ENCODE data around the gene NEGR1.

Gene NEGR1

DNA sequence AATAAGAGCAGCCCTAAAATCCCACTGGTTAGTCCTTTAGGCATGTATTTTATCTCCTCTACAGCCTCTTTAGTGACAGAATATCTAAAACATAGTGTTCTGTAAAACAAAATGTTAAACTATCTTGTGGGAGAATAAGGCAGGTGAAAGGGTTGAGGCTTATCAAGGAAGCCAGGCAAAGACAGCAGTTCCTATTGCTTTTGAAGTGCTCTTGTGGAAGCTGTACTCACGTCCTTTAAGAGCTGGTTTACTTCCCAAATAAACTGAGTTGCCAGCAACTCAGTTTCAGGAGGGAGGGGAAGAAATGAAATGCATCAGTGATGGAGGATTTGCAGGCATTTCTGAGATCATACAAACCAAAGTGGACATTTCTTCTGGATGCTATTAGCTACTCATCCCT, 671.9 kb downstream of the NEGR1 start:
- no peak for DNase-seq

DNA sequence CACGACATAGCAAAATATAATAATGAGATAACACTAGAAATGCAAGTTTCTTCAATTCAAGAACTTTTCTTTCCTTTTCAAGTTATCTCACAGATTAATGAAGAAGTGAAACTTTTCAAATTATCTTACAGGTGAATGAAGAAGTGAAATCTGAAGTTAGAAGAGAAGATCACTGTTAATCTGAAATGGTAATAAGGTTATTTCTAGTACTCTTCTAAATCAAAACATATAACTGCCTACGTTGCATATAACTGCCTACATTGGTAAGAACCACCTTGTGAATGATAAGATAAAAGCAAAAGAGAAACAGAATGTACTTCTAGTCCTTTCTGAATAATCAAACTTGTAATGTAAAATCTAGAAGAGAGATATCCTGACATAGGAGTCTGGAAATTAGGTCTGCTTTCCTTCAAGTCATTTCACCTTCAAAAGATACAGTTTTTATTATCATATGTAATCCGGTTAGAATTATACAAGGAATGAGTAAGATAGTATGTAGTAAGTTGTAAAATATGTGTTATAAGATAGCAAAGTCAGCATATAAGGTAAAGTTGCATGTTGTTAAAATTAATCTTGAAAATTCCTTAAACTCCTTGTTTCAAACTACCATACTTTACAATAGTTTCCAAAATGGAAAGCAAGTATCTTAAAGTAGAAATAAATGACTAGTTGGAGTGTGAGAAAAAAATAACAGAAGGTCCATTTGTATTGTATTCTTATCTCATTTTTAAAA, 679.1 kb downstream of the NEGR1 start:
- no peak for DNase-seq

DNA sequence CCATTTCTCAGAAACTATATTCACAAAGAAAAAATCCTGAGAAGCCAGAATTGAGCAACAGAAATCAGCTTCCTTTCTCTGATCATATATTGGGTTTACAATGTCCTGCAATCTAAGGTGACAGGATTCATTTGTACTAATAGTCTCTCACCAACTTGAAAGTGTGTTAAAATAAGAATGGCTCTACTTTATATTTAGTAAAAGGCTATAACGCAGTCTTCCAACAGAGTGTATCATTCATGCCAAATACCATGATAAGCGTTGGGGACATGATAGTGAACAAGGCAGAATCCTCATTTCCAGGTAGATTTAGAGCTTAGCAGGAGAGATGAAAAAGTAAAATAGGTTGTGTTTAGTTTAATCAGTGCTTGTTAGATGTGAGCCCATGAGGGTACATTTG, 682.3 kb downstream of the NEGR1 start:
- DNase-seq: no peak

- no peak for DNase-seq
These were observed 683.0 kb downstream of the NEGR1 start for GRCh38 chr1:71599306-71599705.

DNA sequence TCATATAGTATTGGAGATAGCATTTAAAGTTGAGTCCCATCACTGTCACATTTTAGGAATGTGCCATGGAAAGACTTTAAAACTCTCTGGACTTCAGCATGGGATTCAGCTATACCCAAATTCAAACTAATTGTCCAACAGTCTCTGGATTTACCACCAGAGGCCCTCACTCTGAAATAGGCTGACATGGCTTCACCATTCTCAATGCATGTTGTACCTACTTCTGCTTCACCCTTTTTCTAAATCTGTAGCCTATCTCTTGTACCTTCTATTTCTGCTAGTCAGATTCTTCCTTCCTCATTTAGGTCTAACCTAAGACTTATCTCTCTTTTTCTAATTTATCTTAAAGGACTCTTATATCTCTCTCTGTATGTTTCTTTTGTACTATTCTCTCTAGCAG, 688.8 kb downstream of the NEGR1 start:
- DNase-seq: no peak

GRCh38 chr1:71592646-71593274, 689.6 kb downstream of the NEGR1 start:
- no peak for DNase-seq

DNA sequence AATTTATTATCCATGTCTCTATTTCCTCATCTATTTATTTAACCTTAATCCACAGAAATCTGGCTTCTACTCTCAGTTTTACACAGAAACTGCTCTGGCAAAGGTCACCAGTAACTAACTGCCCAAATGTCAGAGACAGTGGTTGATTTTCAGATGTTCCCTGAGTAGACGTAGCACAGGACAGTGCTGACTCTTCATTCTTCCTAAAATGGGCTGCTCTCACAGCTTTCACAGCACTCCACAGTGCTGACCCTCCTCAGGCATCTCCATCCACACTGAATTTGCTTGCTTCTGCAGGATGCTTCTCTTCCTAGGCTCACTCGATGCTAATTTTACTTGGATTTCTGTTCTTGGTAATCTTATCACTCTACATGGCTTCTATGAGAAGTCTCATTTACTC, 693.3 kb downstream of the NEGR1 start:
- DNase-seq: no peak

GRCh38 chr1:71587961-71588360, 694.4 kb downstream of the NEGR1 start:
- no peak for DNase-seq

- DNase-seq: no peak
These were observed 696.3 kb downstream of the NEGR1 start for GRCh38 chr1:71586030-71586429.

DNA sequence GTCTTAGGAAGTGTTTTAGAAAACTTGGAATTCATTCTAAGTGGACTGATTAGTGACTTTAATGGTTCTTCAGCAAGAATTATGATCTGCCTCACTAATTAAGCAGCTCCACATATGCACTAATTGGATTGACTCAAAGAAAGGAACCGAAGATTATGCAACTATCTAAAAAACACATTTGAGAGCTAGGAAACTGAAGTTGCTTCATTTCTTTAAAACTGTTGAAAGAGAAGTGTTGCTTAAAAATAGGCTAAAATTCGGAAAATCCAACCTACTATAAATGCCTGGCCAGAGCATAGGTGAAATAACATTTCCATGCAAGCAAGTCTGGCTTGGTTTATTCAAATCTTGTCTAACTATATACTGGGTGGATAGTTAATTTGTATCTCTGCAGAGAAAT, 698.6 kb downstream of the NEGR1 start:
- no peak for DNase-seq

- no peak for DNase-seq
These were observed 699.7 kb downstream of the NEGR1 start for GRCh38 chr1:71582673-71583072.

GRCh38 chr1:71577451-71578131, 704.7 kb downstream of the NEGR1 start:
- DNase-seq: no peak

DNA sequence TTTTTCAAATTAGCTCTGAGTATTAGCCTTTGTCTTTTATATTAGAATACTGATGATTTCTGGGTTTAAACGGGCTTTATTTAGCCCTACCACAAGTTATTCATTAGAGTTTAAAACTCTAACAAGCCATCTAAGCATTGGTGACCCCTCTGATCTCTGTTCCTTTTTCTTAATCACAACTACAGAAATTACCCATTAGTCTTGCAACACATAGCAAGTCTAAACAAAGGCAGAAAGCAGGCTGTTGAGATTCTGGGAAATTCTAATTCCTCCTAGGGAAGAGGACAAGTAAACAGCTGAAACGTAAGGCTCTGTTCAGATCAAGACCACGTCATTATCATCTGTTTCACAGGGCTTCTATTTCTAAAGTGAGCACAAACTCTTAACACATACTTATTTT, 710.3 kb downstream of the NEGR1 start:
- DNase-seq: no peak

DNA sequence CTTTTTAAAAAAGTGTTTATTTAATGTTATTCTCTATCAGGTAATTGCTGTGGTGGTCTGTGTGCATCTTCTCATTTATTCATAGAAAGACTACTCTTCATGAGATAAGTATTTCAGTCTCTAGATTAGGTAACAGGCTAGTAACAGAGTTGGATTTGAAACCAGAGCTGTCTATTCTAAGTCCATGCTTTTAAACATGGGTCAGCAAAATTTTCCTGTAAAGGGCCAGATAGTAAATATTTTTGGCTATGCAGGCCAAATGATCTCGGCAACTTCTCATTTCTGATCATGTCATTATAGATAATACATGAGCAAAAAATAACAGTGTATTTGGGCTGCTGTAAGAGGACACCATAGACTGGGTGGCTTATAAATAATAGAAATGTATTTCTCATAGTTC, 715.9 kb downstream of the NEGR1 start:
- DNase-seq: no peak

DNA sequence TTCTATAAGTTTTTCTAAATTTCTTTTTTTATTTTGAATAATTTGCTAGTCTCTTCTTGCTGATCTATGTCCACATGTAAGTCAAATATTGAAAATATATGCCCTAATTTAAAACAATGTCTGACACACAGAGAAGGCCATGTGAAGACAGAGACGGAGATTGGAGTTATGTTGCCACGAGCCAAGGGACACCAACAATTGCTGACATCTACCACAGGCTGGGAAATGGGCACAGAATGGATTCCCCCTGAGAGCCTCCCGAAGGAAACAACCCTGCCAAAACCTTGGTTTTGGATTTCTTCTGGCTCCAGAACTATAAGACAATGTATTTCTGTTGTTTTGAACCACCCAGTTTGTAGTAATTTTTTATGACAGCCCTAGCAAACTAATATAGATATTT, 716.5 kb downstream of the NEGR1 start:
- no peak for DNase-seq

GRCh38 chr1:71565262-71565661, 717.1 kb downstream of the NEGR1 start:
- no peak for DNase-seq

DNA sequence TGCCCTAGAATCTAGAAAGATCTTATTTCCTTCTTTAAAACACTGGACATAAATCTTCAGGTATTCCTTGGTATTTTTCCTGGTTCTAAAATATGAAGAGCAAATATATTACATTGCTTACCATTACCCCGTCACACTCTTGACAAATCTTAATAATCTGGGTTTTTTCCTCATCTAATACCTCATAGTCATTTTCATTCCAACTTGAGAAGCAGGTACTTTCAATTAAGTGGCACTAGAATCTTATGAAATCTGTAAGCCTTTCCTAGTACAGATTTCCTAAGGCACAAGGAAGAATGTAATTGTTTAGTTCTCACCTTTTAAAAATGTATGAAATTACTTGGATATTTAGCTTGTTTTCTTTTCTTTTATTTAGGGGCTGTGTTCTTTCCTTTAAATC, 720.0 kb downstream of the NEGR1 start:
- DNase-seq: no peak

DNA sequence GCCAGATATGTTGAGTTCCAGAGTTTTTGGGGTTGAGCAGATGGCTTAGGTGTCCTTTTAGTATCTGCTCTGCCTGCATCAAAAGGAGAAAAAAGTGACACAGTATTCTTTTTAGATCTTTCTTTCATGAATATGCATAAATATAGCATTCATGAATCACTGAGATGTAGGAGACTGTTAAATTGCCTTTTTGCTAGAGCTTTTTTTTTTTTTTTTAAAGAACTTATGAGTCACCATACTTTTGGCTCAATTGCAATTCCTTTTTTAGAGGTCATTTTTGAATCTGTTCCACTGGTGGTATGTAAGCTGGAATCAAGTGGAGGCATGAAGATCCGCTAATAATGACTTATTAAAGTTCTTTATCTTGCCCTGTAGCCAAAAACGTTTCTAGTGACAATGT, 720.6 kb downstream of the NEGR1 start:
- no peak for DNase-seq

GRCh38 chr1:71561206-71561605, 721.1 kb downstream of the NEGR1 start:
- no peak for DNase-seq

- DNase-seq: no peak
These were observed 722.5 kb downstream of the NEGR1 start for GRCh38 chr1:71559880-71560279.

GRCh38 chr1:71557138-71557537, 725.2 kb downstream of the NEGR1 start:
- DNase-seq: no peak

- no peak for DNase-seq
These were observed 733.9 kb downstream of the NEGR1 start for GRCh38 chr1:71548398-71548890.

DNA sequence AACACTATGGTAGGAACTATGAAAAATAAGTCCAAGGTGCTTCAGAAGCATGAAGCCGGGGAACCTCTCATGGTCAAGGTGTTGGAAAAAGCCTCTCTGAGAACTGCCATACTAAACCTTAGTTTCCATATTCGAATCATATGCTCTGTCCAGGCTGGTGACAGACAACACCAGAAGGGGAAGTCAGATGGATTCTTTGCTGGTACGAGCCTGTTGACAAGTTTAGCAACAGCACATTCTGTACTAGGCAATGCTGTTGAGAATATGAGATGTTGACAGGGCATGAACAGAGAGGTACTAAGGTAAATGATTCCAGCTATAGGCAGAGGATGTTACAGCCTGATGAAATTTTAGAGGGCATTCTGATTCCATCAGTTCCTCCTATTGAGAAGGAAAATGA, 740.2 kb downstream of the NEGR1 start:
- no peak for DNase-seq

DNA sequence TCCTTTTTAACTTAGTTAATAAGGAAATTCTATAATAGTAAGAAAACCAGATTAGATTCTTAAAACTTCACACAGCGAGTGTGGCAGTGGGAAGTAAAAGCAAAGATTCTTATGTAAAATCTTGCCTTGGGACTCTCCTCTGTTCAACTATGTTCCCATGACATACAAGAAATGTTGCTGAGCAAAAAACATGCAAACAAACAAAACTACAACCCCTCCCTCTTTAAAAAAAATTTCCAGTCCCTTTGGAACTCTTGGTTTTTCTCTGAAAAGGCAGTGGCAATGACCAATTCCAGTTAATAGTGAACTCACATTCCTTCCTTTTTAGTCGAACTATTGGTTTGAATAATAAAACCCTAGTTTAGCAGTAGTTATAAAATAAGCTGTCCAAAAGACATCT, 748.4 kb downstream of the NEGR1 start:
- DNase-seq: no peak

Measured in activated CD4-positive, CD25-positive, alpha-beta regulatory T cell treated with anti-CD3 and anti-CD28 coated beads, Interleukin-2, amount 50 U/mL, for 72 hours (primary cell).